NCI-H748 treated with DMSO at 0.1 percent for 48 hours (cell line): ENCODE results near the gene TTLL1.
"Not testable (repeated sequence)": the region's sequence is repeated elsewhere in the genome, so short reads cannot be mapped to it uniquely, and the experiment has no call there.

ENCODE experiments used
- DNase-seq: peaks from one replicate; lab custom pipeline; 2025; lab: John Stamatoyannopoulos, UW

The TTLL1 gene

DNA sequence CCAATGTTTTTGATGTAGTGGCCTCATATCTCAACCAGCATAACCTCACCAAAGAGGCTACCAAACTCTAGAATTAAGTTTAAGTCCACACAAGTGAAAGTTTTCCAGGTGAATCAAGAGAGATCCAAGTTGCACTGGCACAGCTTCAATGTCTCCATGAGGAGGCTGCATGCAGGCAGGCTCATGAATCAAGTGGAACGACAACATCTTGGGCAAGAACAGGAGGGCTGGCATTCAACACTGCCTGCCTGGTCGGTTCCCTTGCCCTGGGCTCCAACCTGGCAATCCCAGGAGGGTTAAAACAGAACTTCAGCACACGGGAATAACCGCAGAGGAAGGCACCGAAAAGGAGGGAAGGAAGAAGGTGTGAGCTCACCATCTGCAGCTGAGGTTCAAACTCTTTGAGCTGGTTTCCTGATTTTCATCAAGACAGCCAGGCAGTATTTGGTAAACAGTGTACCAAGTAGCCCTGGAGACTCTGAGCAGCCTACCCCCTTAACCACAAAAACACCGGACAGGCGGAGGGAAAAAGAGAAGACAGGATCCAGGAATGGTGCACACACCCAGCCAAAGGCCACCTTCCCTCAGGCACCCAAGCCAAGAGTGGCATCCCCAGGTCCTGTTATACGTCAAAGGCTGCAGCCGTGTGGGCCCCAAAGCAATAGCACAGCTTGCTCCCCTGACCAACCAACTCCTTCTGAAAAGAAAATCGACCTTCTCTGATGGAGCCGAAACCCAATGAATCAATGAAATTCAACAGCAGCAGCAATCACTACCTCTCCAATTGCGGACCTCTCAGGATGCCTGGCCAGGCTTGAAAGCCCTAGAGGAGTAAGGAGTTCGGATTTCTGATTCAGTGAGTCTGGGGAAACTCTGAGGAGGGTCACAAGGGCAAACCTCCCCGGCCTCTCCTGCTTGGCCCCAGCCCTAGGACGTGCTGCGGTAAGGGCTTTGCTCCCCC is 75.6 kb downstream of the TTLL1 start:
- DNase-seq, result no peak

DNA sequence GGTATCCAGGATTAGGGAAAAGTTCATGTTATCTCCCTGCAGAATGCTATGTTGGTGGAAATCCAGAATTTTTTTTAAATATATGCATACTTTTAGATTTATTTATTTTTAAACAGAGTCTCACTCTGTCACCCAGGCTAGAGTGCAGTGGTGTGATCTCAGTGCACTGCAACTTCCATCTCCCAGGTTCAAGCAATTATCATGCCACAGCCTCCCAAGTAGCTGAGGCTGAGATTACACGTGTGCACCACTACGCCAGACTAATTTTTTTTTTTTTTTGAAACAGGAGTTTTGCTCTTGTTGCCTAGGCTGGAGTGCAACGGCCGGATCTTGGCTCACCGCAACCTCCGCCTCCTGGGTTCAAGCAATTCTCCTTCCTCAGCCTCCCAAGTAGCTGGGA is 76.8 kb downstream of the TTLL1 start:
- DNase-seq, result no peak

DNA sequence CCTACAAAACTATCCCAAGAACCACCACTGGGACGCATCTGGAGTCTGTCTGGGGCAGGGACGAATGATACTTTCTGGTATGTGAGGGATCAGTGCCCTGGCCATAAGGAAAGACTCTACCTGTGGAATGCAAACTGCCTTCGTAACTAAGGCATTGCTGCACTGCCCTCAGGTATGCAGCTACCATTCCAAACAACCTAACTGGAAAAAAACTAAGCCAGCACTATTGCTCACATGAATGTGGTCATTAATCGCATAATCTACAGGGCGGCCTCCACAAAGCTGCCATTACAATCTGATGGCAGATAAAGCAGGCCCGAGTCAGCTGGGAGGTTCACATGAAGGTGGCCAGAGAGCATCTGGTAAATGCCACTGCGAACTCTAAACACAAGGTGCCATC is 78.1 kb downstream of the TTLL1 start:
- no peak for DNase-seq

DNA sequence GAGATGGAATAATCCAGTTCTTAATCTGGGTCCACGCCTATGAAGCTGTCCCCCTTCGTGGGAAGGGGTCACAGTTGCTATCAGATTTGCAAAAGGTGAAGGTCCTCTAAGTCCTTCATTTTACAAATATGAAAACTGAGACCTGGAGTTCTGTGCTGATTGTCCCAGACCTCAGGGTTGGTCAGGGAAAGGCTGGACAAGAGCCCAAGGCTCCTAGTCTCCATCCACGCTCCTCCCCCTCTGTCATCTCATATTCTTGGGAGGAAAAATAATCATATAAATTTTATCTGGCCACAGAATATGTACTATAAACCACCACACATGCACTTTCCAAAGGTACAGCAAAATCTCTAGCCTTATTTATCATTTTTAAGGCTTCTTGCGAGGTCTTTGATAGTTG is 79.7 kb downstream of the TTLL1 start:
- DNase-seq, result no peak

DNA sequence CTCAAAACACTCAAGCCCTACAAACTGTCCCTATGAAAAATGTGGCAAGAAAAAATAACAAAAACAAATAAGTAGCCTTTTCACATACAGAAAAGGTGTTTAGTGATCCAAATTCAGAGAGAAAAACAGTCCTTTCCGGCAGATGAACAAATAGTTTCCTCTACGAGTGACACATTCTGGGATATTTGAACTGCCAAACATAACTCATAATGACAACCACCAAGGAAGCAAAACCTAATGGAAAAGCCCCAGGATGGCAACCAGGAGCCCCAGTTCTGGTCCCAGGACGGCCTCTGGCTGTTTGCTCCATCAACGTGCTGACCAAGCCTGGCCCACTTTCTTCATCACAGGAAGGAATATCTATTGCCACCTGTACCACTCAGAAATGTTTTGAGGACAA is 80.3 kb downstream of the TTLL1 start:
- DNase-seq, result no peak

DNA sequence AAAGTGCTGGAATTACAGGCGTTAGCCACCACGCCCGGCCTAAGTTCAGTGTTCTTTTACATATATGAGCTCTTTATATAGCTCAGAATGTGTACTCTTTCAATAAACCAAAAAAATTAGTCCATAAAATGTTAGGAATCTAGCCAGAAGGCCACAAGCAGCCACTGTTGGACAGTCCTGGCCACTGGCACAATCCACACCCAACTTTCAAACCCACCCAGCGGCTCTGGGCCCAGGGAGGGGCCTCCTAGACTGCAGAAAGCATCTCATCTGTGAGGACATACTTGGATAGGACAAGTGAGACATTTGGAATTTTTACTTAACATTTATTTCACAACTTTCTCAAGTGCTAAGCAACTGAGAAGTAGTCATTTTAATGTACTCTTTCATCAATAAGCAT is 80.7 kb downstream of the TTLL1 start:
- DNase-seq, result no peak

GRCh38 chr22:43007519-43008102 is 81.6 kb downstream of the TTLL1 start:
- no peak for DNase-seq

DNA sequence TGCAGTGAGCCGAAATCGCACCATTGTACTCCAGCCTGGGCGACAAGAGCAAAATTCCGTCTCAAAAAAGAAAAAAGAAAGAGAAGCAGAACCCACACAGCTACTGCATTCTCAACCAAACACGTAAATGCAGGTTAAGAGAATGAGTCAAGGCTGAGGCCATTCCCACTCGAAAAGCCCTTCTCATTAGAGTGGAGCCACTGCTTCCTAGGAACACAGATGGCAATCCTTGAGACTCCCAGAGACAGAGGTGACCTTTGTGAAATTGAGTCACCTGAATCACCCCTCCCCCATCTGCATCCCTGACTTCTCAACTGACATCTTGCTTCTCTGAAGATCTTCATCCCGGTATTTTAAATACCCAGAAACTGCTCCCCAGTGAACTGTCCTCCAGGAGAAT is 82.4 kb downstream of the TTLL1 start:
- no peak for DNase-seq

GRCh38 chr22:43006016-43006505 is 83.1 kb downstream of the TTLL1 start:
- DNase-seq, result no peak

- DNase-seq, result no peak
Observed at GRCh38 chr22:43005106-43005505, 84.1 kb downstream of the TTLL1 start.

DNA sequence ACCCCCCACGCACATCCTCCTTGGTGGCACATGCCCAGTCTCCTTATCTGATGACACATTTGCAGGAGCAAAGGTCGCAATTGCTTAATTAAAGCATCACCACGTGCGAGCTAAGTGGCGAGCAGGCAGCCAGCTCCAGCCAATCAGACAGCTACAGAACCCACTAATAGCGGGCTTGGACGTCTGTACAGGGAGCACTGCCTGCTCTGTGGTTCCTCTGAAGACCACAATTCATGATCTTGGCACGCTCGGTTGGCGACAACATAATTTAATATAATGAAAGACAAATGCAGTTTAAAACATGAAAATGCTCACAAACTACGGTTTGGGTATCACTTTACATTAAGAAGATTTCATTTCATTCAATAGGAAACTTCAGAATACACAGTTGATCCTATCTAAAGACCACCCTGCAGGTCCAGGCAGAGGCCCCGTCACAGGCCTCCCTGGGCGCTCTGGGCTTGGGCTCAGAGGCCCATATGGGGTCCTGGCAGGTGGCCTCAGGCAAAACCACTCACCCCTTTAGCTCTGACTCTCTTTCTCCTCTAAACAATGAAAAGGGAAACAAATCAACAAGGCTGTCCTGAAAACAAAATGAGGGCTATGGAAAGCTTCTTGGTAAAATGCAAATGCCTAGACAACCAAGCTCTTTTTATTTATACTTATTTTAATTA is 84.7 kb downstream of the TTLL1 start:
- no peak for DNase-seq

DNA sequence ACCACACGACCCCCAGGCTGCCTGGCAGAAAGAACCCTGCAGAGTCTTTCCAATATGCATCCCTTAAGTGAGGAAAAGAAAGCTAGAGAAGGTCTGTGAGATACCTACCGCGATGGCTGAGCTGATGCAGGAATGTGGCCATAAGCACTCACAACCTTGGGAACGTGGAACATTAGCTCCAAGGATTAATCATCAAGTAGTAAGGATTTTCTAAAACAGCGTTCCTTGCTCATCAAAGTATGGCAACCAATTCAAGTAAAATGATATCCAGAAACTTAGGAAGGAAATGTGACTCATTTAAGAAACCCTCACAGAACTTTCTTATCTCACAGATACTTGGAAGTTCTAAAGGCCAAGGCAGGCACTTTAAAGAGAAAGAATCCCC is 87.0 kb downstream of the TTLL1 start:
- no peak for DNase-seq

DNA sequence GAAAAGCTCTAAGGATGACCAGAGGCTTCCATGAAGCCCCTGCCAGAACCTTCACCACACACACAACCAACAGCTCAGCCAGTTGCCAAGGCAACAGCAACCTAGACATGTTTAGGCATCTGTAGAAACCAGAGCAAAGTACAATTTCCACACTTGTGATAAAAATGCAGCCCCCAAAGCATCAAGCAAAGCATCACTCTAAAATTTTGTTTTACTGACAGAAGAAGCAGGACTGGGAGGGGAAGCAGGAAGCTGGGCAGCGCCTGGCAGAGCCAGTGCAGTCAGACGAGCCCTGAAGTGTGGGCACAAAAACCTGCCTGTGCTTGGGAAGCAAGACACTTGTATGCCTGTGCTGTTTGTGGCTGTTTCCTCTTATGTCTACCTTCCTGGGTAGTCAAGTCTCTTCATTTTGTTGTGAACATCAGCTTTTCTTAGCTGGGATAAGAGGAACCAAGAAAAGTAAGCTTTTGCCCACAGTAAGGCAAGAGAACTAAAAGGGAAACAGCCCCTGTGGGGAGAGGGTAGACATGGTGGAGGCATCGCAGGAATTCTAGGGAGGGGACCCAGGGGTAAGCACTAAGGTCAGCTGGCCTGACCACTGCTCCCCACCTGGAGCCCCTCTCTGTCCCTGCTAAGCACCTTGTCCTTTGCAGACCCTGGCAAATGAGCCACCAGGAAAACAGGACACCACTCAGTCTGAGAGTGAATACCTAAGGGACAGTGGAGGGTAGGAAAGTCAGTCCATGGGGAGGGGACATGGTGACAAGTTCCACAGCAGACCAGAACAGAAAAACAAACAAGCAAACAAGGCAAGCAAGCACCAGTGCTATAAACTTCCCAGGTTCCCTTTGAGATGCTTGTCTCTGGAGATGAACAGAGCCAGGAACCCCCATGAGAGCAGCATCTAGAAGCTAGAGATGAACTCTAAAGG is 87.7 kb downstream of the TTLL1 start:
- DNase-seq, result no peak

- DNase-seq, result no peak
Observed at GRCh38 chr22:43000441-43001175, 88.6 kb downstream of the TTLL1 start.

DNA sequence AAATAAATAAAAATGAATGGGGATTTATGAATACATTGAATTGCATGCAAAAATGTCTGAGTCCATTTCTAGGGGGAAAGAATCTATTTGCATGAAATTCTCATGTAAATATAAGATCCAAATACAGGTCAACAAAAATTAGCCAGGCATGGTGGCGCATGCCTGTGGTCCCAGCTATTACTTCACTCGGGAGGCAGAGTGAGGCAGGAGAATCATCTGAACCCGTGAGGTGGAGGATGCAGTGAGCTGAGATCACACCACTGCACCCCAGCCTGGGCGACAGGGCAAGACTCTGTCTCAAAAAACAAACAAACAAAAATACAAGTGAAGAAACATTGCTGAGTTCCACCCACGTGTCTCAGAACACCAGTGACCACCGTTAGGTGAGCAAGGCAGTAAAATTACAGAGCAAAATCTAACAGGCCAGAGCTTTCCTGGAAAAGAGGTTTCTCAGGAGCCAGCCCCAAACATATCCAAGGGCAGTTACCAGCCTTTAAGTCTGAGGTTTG is 91.6 kb downstream of the TTLL1 start:
- DNase-seq, result no peak

GRCh38 chr22:42996646-42997365 is 92.4 kb downstream of the TTLL1 start:
- no peak for DNase-seq

DNA sequence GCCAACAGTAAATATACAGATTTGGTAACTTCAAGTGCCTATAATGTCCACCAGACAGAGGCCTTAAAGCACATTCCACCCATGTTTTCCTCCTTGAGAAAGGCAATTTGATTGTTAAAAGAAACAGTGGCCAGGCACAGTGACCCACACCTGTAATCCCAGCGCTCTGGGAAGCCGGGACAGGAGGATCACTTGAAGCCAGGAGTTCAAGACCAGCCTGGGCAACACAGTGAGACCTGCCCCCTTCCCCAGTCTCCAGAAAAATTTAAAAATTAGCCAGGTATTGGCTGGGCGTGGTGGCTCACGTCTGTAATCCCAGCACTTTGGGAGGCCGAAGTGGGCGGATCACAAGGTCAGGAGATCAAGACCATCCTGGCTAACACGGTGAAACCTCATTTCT is 93.5 kb downstream of the TTLL1 start:
- not testable (repeated sequence) for DNase-seq

GRCh38 chr22:42994917-42995562 is 94.2 kb downstream of the TTLL1 start:
- DNase-seq, result no peak

- DNase-seq, result no peak
Observed at GRCh38 chr22:42994276-42994916, 94.8 kb downstream of the TTLL1 start.
